PC-3 (cell line): ENCODE measurements around the gene TBXAS1.

Experiments
- CTCF ChIP-seq: fragments of 300-600 bp; sonication (generic); conservative IDR thresholded peaks from 2 replicates; pipeline ENCODE4 v1.5.1; 2017; ENCODE audit warnings: antibody characterized with exemption, low read depth, mild to moderate bottlenecking, low read length
- EZH2 ChIP-seq: fragments of 300-600 bp; sonication (generic); IDR thresholded peaks from one replicate; pipeline ENCODE4 v1.6.1; 2017; ENCODE audit warnings: antibody characterized with exemption, mild to moderate bottlenecking, low read length; ENCODE audit not compliant: unreplicated experiment
- EZH2phosphoT487 ChIP-seq: fragments of 300-600 bp; sonication (generic); IDR thresholded peaks from 2 replicates; pipeline ENCODE4 v1.6.1; 2018; ENCODE audit warnings: mild to moderate bottlenecking, antibody characterized with exemption, low read length, borderline replicate concordance

- no peak for TF ChIP-seq CTCF
- no peak for TF ChIP-seq EZH2
- TF ChIP-seq EZH2phosphoT487, result no peak
Measured at GRCh38 chr7:139914306-139915267, 85.5 kb downstream of the TBXAS1 start.
